RCC 7860 (cell line): ENCODE measurements around the gene GPRASP3.
"Not testable (repeated sequence)": the region's sequence is repeated elsewhere in the genome, so short reads cannot be mapped to it uniquely, and the experiment has no call there.

ENCODE experiments used
- DNase-seq: peaks from one replicate; pipeline ENCODE4 v3.0.0-alpha.2; 2015; ENCODE audit warnings: low spot score
- FAIRE-seq: peaks from 2 replicates; lab custom pipeline; 2012; peaks lifted over from hg19 to GRCh38; lab: Jason Lieb, UNC

The GPRASP3 gene, protein sequence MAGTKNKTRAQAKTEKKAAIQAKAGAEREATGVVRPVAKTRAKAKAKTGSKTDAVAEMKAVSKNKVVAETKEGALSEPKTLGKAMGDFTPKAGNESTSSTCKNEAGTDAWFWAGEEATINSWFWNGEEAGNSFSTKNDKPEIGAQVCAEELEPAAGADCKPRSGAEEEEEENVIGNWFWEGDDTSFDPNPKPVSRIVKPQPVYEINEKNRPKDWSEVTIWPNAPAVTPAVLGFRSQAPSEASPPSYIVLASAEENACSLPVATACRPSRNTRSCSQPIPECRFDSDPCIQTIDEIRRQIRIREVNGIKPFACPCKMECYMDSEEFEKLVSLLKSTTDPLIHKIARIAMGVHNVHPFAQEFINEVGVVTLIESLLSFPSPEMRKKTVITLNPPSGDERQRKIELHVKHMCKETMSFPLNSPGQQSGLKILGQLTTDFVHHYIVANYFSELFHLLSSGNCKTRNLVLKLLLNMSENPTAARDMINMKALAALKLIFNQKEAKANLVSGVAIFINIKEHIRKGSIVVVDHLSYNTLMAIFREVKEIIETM

DNA sequence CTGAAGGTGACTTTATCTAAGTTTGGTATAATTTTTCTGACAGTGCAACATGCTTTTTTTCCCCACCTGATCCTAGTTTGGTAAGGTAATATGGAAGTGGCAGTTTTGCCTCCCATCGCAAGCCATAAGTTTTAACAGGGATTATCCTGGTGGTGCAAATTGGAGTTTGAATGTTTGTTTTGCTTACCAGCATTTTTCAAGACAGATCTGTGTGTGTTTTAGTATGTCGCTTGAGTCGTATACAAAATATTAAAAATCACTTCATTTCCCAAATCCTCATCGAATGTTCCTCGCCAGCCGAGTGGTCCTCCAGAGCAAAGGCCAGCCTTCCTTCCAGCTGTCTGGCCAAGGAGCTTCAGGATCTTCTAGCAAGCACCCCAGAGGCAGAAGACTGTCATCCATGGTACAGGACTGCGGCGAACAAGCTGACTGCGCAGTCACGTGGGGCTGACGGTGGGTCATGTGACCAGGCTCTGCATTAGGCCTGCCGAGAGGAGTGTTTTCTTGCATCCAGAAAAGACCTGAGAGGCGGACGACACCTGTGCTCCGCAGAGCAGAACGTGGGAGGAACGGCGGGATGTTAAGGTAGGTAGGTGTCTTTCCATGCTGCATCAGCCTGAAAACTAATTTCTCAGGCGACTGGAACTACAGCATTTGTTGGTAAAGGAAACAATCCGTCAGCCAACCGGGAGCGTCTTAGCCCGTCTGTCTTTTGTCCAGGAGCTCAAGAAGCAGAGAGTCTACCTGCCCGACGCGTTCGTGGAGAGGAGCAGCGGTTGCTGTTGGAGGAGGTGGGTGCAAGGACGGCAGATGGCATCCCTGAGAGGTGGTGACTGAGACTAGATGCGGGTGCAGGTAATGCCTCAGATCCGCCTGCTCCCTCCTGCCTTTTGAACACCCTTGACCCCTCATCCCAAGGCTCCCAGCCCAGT lies at the start of gene GPRASP3:
Gene GPRASP3, plus strand, starts transcription at position 507 of the 932 bp plus-strand sequence. CDS start 28,253 bp downstream, outside the sequence.
- no peak for DNase-seq
- no peak for FAIRE-seq

DNA sequence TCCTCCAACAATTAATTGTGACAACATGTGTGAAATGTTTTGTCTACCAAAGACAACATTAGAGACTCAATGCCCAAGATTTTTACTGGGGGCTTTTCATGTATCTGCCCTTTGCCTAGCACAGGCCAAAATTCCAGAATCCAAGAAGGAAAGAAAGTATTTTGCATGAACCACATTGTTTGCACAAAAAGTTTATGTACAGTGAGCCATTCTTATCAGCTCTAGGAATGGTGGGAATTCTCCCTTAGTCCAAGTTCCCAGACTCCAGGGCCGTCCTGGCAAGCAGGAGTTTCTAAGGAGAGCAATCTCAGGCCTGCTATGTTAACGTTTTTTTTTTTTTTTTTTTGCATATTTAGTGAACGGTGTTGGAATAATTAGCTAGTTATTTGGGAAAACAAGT lies 47.7 kb upstream of the GPRASP3 start:
- DNase-seq (no peak), FAIRE-seq (no peak)

DNA sequence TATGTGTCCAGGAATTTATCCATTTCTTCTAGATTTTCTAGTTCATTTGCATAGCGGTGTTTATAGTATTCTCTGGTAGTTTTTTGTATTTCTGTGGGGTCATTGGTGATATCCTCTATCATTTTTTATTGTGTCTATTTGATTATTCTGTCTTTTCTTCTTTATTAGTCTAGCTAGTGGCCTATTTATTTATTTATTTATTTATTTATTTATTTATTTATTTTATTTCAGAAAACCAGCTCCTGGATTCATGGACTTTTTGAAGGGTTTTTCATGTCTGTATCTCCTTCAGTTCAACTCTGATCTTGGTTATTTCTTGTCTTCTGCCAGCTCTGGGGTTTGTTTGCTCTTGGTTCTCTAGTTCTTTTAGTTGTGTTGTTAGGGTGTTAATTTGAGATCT lies 43.1 kb upstream of the GPRASP3 start:
- not testable (repeated sequence) for DNase-seq, FAIRE-seq

DNA sequence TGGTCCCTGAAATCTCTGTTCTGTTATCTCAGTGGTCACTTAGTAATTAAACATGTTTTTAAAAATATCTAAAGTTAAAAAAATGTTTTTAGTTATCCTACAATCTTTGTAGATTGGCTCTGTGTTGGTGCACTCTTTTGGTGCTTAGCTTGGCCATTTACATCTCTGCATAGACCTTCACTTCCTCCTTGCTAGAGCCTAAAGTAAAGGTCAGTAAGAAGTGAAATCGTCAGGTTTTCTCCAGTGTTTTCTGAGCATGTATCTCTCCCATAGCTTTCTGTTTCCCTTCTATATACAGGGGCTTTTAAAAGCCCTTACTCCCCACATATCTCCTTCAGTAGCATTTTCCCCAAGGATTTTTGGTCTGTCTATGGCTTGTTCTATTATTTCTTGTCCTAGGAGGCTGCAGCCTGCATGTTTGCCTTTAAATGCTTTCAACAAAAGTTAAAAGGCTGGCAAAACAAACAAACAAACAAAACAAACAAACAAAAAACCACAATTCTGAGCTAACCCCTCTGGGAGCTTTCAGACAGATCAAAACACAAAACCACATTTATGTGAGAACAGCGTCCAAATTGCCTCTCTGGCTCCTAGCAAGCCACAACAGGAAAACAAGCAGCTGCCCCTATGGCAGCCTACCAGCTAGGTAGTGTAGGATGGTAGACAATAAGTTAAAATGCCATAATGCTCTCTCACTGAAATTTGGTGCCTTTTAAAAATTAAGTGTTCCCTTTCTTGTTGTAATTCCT lies 35.6 kb upstream of the GPRASP3 start:
- FAIRE-seq: no peak

DNA sequence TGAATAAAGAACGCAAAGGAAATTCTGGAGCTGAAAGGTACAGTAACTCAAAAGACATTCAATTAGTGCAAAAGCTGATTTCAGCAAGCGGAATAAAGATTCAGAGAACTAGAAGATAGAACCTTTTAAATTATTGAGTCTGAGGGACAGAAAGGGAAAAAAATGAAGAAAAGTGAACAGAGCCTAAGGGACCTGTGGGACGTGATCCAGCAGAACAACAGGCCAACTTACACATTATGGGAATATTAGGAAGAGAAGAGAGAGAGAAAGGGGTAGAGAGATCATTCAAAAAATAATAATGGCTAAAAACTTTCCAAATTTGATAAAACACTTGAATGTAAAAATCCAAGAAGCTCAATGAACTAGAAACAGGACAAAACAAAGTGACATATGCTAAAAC lies 25.8 kb upstream of the GPRASP3 start:
- FAIRE-seq: no peak
- DNase-seq: no peak

More for the DNA sequence above, 35.6 kb upstream of the GPRASP3 start:
- no peak for DNase-seq

DNA sequence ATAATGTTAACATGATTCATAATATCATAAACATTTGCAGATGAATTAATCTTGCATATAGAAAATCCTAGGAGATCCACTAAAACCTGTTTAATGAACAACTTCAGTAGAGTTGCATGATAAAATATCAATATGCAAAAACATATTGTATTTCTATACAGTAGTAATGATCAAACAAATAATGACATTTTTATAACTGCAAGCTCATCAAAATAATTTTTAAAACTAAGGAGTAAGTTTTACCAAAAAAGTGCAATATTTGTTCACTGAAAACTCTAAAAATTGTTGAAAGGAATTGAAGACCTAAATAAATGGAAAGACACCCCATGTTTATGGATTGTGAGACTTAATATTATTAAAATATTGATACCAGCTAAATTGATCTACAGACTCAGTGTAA lies 24.2 kb upstream of the GPRASP3 start:
- FAIRE-seq: no peak
- no peak for DNase-seq

DNA sequence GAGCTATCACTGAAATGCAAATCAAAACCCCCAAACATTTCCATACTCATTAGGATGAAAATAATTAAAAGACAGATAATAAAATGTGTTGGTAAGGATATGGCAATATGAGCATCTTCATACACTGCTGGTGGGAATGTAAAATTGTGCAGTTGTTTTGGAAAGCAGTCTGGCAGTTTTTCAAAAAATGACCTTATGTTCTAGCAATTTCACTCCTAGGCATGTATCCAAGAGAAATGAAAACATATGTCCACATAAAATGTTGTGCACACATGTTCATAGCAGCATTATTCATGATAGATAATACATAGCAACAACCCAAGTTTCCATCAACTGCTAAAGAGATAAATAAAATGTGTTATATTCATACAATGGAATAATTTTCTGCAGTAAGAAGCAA lies 23.0 kb upstream of the GPRASP3 start:
- FAIRE-seq (no peak), DNase-seq (no peak)

DNA sequence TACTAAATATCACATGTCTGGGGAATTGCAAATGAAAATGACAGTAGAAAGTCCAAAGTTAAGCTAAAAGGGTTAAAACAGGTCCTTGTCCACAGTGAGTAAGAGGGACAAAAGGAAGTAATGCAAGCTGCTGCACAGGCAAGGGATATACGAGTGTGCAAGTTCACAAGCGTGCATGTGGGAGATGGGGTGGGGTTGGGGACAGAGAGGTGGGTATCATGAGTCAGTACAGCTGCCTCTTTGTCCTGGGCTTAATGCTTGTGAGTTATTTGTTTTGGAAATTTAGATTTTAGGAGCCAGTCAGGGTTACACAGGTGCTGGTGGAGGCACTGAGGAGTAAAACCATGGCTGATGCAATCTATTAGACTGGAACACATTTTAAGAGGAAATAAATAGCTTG lies 11.6 kb upstream of the GPRASP3 start:
- no peak for DNase-seq

DNA sequence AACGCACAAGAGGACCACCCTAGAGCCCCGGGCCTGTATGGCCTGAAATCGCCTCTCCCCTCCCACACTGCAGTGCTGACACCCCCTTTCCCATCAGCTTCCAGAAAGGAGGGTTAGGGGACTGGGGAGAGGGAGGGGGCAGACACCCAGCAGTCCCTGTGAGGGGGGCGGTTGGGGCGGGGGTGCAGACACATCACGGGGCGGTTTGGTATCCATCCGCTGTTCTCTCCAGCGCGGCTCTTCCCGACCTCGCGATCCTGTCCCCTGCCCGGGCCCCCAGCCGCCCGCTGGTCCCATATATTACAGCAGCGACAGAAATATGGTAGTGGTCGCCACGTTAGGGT lies 8.7 kb upstream of the GPRASP3 start:
- no peak for DNase-seq
- FAIRE-seq: no peak

More for the DNA sequence above, 11.6 kb upstream of the GPRASP3 start:
- no peak for FAIRE-seq

DNA sequence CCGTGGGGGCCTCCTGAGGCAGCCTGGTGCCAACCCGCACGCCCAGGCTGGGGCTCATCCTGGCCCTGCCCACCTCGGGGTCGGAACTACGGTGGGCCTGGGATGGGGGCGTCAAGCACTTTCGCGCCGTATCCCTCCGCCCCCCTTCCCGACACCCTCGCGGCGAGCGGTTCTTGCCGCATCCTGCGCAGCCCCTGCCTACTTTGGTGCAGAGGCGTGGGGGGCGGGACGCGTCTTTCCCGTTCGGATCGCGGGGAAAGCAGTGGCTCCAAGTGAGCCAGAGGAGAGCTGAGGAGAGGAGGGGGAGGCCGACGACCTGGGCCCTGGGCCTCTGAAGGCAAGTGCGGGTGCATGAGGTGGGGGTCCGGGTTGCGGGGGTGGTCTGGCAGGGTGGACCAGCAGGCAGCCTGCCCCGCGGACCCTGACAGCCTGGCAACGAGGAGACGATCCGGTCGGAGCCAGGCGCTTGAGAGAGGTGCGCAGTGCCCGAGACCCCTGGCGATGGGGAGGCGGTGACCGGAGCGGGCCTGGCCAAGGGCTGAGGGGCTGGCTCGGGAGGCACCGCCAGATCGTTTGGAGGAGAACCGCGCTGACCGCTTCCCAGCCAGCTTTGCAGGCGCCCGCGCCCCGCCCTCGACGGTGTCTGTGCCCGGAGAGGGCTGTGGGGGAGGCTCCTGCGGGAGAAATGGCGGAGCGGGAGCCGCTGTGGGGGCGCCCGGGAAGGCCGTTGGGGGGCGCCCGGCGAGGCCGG lies 8.2 kb upstream of the GPRASP3 start, which contains the start of gene GPRASP2:
Gene GPRASP2, plus strand, starts transcription at position 233 of the 751 bp plus-strand sequence. CDS start 2,422 bp downstream, outside the sequence.
- FAIRE-seq (no peak), DNase-seq (no peak)

DNA sequence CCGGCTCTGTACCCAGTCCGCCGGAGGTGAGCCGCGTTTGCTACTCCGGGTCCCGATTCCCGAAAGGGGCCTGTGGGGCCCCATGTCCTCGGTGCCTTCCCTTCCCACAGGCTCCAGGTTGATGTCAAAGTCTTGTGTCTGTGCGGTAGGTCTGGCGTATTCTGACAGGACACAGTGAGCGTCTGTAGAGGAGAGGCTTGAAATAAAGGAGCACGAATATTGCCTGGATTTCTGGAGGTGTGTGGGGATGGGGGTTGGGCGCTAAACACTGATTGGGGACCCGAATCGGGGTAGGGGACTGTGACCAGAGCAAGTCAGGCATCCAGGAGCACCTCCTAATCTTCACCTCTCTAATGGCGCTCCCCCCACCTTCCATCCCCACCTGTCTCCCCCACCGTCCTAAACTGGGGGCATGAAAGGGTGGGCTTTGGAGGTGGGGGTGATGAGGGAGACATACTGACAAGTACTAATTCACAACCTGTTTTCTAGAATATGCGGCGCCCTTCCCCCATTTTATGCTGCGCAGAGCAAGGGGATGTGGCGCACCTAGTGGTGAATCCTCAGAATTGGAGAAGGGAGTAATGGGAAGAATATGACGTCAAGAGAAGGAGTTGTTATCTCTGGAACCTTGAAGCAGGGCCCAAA lies 7.4 kb upstream of the GPRASP3 start:
- DNase-seq: no peak
- peak; percentile 26 for FAIRE-seq

DNA sequence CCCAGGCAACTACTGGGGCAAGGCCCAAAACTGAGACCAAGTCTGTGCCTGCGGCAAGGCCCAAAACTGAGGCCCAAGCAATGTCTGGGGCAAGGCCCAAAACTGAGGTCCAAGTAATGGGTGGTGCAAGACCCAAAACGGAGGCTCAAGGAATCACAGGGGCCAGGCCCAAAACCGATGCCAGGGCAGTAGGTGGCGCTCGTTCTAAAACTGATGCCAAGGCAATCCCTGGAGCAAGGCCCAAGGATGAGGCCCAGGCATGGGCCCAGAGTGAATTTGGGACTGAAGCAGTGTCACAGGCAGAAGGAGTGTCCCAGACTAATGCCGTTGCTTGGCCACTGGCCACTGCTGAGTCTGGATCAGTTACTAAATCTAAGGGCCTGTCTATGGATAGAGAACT lies 5.5 kb upstream of the GPRASP3 start:
- FAIRE-seq (no peak), DNase-seq (no peak)

DNA sequence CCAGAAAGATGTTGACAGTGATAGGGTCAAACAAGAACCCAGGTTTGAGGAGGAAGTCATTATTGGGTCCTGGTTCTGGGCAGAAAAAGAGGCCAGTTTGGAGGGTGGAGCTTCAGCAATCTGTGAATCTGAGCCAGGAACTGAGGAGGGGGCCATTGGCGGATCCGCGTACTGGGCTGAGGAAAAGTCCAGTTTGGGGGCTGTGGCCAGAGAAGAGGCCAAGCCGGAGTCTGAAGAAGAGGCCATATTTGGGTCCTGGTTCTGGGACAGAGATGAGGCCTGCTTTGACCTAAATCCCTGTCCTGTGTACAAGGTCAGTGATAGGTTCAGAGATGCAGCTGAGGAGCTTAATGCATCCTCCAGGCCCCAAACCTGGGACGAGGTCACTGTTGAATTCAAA lies 4.6 kb upstream of the GPRASP3 start:
- DNase-seq (no peak), FAIRE-seq (no peak)

DNA sequence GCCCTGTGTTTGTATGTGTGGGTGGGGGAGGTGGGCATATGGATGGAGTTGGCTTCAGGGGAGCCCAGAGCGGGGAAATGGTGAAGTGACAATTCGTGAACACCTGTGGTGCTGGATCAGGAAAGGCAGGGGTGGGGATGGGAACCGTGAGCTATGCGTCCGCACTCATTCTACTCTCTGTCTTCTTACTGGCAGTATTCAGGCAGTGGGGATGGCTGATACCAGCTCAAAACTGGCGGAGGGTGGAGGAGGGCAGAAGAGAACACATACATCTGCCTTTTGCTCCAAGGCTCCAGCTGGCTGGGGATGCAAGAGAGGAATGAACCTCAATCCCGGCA lies 595 bp downstream of the GPRASP3 start:
- FAIRE-seq, DNase-seq: not testable (repeated sequence)

DNA sequence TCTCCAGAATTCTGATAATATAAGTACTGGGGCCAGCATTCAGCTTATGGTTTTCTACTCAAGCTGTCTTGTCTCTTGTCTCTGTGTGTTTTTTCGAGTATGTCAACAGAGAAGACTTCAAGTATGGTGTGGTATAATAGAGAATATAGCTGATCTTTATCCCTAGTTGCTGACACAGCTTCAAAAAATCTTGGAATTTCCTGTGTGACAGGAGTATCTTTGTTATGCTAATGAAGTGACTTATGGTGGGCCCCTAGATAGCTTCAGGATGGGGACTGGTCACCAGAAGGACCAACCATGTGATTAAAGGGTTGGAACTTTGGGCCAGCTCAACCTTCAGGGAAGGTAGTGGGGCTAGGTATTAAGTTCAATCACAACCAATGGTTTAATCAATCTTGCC lies 2.9 kb downstream of the GPRASP3 start:
- FAIRE-seq (no peak), DNase-seq (no peak)

DNA sequence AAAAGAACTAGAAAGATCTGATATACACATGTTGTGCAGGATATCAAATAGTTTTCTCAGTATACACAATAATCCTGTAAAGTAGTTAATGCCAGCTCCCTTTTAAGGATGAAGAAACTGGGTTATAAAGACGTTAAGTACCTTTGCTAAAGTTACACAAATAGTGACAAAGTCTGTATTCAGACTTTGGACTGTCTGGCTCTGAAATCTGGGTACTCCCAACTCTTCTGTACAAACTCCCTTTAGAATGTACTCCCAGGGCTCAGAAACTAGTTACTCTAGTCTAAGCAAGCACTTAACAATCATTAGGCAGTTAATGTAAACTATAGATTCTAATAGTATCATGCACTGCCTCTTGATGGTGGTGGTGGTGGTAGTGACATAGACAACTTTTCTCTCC lies 7.2 kb downstream of the GPRASP3 start:
- no peak for DNase-seq

DNA sequence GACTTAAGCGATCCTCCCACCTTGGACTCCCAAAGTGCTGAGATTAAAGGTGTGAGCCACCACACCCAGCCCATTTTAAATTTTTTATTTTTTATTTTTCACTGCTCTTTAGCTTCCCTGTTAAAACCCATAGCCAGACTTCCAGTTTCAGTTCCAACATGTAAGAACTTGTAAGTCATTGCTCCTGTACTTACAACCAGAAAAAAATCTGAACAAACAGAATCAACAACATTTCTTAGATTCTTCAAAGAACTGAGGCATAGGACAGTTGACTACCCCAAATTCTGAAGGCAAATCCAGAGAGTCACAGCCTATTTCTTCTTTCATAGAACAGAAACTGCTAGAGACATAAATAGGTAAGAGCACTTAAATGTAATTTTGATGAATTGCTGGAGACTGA lies 8.1 kb downstream of the GPRASP3 start:
- DNase-seq (no peak), FAIRE-seq (no peak)

More for the DNA sequence above, 7.2 kb downstream of the GPRASP3 start:
- FAIRE-seq: no peak

DNA sequence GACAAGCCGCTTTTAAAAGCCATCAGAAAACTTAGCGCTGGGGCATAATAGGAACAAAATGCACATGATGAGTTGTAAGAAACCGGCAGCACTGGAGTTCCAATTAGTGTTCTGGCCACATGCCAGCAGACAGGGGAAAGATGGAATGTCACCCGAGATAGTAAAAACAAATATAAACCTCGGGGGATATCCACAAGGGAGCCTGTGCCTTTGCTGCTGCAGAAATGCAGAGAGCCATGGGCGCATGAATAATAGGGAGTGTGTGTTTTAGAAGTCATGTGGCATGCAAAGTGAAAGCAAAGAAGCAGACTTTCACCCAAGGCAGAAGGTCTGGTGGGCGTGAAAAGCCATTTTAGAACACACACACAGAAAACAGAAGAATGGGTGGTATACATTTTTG lies 19.1 kb downstream of the GPRASP3 start:
- DNase-seq (no peak), FAIRE-seq (no peak)

DNA sequence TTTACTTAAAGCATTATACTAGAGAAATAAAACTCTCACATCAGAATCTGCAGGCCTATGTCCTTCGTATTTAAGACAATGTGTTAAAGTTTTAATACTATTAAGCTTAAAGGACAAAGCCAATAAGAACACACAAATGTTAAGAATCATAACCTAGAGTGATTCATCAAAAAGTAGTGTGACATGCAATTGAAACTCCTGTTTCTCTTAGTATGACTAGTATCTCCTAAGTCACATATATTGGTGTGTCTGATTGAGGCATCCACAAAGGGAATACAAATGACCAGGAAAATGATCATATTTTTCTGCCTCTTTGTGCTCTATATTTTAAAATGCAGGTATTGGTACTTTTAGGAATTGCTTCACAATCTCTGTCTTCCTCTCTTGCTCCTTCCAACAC lies 23.8 kb downstream of the GPRASP3 start:
- no peak for DNase-seq
- no peak for FAIRE-seq

DNA sequence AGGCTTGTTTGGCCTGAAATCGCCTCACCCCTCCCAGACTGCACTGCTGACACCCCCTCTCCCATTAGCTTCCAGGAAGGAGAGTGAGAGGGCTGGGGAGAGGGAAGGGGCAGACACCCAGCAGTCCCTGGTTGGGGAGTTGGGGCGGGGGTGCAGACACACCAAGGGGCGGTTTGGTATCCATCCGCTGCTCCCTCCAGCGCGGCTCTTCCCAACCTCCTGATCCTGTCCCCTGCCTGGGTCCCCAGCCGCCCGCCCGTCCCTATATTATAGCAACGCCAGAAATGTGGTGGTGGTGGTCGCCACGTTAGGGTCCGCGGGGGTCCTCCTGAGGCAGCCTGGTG lies 24.9 kb downstream of the GPRASP3 start:
- FAIRE-seq (no peak), DNase-seq (no peak)
